GM12878 (cell line): ENCODE results near the gene CEND1. TPM values are rescaled to one million over a fixed set of nuclear protein-coding genes. Genes with fewer than 3 reads are reported as not detected.

Experiments
- CBFB ChIP-seq: IDR thresholded peaks from 2 replicates; pipeline ENCODE4 v1.6.1; 2016; ENCODE audit warnings: antibody characterized with exemption, low read depth
- MEF2B ChIP-seq: fragments of 450-650 bp; IDR thresholded peaks from 2 replicates; pipeline ENCODE4 v1.6.1; 2018; ENCODE audit warnings: mild to moderate bottlenecking, moderate library complexity; ENCODE audit not compliant: partially characterized antibody, poor library complexity, severe bottlenecking
- MTA3 ChIP-seq: IDR thresholded peaks from 2 replicates; pipeline ENCODE4 v1.6.1; 2012; ENCODE audit warnings: low read length, inconsistent platforms, borderline replicate concordance
- NFYA ChIP-seq: IDR thresholded peaks from 2 replicates; pipeline ENCODE4 v1.6.1; 2011; ENCODE audit warnings: low read depth, mild to moderate bottlenecking, low read length, improper control_type of control experiment, borderline replicate concordance
- NFYB ChIP-seq: IDR thresholded peaks from 2 replicates; pipeline ENCODE4 v1.6.1; 2011; ENCODE audit warnings: low read depth, mild to moderate bottlenecking, low read length, improper control_type of control experiment, moderate library complexity; ENCODE audit not compliant: insufficient read depth
- PML ChIP-seq: IDR thresholded peaks from 2 replicates; pipeline ENCODE4 v1.6.1; 2012; ENCODE audit warnings: low read length, inconsistent platforms
- POU2F2 ChIP-seq: IDR thresholded peaks from 3 replicates; pipeline ENCODE4 v1.6.1; 2011; ENCODE audit warnings: low read depth, mild to moderate bottlenecking, low read length, borderline replicate concordance
- SMARCA5 ChIP-seq: fragments of 450-650 bp; IDR thresholded peaks from 2 replicates; pipeline ENCODE4 v1.6.1; 2017; ENCODE audit warnings: mild to moderate bottlenecking
- TARDBP ChIP-seq: IDR thresholded peaks from 2 replicates; pipeline ENCODE4 v1.6.1; 2016; ENCODE audit warnings: borderline replicate concordance
- polyA plus RNA-seq, 11 experiments: library from polyadenylated mRNA; depleted of rRNA in 4 of 11; unstranded in 6 of 11; stranded (reverse) in 5 of 11; fragments of >200 nt; fragmentation: Nextera tagmentation in 4 of 11; fragmentation: Illumina TruSeq in 1 of 11; extraction: Ambion mirVana in 4 of 11; extraction: Trizol in 1 of 11; gene quantifications; 1 replicate in 1 of 11; 2 replicates in 10 of 11; pipeline versions ENCODE4 v1.2.1 to v1.2.3, GENCODE V29; 2011 to 2016; ENCODE audit warnings: inconsistent platforms in 2 of 11, missing spikeins in 2 of 11, low read depth in 1 of 11
- total RNA-seq, 4 experiments: library from RNA; depleted of rRNA in 3 of 4; stranded (reverse); fragments of >200 nt in 3 of 4; fragmentation: Illumina TruSeq in 1 of 4; extraction: Trizol in 1 of 4; gene quantifications; 2 replicates each; pipeline versions ENCODE4 v1.2.1 to v1.2.3, GENCODE V29; 2013 to 2021
- TF ChIP-seq, protein P1 (sequence below): IDR thresholded peaks from 2 replicates; pipeline ENCODE4 v1.6.1; 2012; ENCODE audit warnings: improper control_type of control experiment, low read depth, low read length; ENCODE audit not compliant: insufficient replicate concordance
- TF ChIP-seq, protein P2 (sequence below): IDR thresholded peaks from 2 replicates; pipeline ENCODE4 v1.6.1; 2012; ENCODE audit warnings: mild to moderate bottlenecking, low read depth, low read length
- TF ChIP-seq, protein P3 (sequence below): fragments of 450-650 bp; formaldehyde crosslinking; IDR thresholded peaks from 2 replicates; pipeline ENCODE4 v1.5.0; 2022; ENCODE audit warnings: mild to moderate bottlenecking, missing genetic modification characterization
- TF ChIP-seq, protein P4 (sequence below): fragments of 450-650 bp; IDR thresholded peaks from 2 replicates; pipeline ENCODE4 v1.6.1; 2017; ENCODE audit warnings: mild to moderate bottlenecking, moderate library complexity

The CEND1 gene
- total and polyA plus RNA-seq, 10 of the 15 experiments (the other 5 are each of a cell fraction or from before 2014, with no cell fraction given): 0.31 to 13.6 (median 7.2) TPM; not detected in 1

DNA sequence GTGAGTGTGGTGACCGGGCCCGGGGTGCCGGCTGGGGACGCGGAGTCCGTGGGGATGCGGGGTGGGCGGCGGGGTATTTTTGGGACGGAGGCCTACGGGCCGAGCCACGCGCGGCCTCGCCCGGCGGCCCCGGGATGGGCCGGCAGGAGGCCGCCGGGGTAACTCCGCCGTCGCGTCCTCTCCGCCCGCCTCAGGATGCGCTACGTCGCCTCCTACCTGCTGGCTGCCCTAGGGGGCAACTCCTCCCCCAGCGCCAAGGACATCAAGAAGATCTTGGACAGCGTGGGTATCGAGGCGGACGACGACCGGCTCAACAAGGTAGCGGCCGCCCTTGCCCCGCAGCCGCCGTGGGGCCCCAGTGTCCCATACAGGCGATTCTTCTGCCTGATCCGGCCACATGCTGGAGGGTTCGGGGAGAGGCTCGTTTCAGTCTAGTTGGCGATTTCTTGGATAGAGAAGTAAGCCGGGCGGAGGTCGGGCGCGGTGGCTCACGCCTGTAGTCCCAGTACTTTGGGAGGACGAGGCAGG, 20.2 kb upstream of the CEND1 start (continued):
- TF ChIP-seq, protein P1, sequence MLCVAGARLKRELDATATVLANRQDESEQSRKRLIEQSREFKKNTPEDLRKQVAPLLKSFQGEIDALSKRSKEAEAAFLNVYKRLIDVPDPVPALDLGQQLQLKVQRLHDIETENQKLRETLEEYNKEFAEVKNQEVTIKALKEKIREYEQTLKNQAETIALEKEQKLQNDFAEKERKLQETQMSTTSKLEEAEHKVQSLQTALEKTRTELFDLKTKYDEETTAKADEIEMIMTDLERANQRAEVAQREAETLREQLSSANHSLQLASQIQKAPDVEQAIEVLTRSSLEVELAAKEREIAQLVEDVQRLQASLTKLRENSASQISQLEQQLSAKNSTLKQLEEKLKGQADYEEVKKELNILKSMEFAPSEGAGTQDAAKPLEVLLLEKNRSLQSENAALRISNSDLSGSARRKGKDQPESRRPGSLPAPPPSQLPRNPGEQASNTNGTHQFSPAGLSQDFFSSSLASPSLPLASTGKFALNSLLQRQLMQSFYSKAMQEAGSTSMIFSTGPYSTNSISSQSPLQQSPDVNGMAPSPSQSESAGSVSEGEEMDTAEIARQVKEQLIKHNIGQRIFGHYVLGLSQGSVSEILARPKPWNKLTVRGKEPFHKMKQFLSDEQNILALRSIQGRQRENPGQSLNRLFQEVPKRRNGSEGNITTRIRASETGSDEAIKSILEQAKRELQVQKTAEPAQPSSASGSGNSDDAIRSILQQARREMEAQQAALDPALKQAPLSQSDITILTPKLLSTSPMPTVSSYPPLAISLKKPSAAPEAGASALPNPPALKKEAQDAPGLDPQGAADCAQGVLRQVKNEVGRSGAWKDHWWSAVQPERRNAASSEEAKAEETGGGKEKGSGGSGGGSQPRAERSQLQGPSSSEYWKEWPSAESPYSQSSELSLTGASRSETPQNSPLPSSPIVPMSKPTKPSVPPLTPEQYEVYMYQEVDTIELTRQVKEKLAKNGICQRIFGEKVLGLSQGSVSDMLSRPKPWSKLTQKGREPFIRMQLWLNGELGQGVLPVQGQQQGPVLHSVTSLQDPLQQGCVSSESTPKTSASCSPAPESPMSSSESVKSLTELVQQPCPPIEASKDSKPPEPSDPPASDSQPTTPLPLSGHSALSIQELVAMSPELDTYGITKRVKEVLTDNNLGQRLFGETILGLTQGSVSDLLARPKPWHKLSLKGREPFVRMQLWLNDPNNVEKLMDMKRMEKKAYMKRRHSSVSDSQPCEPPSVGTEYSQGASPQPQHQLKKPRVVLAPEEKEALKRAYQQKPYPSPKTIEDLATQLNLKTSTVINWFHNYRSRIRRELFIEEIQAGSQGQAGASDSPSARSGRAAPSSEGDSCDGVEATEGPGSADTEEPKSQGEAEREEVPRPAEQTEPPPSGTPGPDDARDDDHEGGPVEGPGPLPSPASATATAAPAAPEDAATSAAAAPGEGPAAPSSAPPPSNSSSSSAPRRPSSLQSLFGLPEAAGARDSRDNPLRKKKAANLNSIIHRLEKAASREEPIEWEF: no peak
- no peak for TF ChIP-seq MEF2B
- TF ChIP-seq, protein P2, sequence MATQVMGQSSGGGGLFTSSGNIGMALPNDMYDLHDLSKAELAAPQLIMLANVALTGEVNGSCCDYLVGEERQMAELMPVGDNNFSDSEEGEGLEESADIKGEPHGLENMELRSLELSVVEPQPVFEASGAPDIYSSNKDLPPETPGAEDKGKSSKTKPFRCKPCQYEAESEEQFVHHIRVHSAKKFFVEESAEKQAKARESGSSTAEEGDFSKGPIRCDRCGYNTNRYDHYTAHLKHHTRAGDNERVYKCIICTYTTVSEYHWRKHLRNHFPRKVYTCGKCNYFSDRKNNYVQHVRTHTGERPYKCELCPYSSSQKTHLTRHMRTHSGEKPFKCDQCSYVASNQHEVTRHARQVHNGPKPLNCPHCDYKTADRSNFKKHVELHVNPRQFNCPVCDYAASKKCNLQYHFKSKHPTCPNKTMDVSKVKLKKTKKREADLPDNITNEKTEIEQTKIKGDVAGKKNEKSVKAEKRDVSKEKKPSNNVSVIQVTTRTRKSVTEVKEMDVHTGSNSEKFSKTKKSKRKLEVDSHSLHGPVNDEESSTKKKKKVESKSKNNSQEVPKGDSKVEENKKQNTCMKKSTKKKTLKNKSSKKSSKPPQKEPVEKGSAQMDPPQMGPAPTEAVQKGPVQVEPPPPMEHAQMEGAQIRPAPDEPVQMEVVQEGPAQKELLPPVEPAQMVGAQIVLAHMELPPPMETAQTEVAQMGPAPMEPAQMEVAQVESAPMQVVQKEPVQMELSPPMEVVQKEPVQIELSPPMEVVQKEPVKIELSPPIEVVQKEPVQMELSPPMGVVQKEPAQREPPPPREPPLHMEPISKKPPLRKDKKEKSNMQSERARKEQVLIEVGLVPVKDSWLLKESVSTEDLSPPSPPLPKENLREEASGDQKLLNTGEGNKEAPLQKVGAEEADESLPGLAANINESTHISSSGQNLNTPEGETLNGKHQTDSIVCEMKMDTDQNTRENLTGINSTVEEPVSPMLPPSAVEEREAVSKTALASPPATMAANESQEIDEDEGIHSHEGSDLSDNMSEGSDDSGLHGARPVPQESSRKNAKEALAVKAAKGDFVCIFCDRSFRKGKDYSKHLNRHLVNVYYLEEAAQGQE: no peak
- peak; percentile 15; the same call in 1 of the 2 replicates for TF ChIP-seq SMARCA5
- no peak for TF ChIP-seq MTA3
- TF ChIP-seq PML: no peak
- TF ChIP-seq CBFB: no peak
- TF ChIP-seq, protein P3, sequence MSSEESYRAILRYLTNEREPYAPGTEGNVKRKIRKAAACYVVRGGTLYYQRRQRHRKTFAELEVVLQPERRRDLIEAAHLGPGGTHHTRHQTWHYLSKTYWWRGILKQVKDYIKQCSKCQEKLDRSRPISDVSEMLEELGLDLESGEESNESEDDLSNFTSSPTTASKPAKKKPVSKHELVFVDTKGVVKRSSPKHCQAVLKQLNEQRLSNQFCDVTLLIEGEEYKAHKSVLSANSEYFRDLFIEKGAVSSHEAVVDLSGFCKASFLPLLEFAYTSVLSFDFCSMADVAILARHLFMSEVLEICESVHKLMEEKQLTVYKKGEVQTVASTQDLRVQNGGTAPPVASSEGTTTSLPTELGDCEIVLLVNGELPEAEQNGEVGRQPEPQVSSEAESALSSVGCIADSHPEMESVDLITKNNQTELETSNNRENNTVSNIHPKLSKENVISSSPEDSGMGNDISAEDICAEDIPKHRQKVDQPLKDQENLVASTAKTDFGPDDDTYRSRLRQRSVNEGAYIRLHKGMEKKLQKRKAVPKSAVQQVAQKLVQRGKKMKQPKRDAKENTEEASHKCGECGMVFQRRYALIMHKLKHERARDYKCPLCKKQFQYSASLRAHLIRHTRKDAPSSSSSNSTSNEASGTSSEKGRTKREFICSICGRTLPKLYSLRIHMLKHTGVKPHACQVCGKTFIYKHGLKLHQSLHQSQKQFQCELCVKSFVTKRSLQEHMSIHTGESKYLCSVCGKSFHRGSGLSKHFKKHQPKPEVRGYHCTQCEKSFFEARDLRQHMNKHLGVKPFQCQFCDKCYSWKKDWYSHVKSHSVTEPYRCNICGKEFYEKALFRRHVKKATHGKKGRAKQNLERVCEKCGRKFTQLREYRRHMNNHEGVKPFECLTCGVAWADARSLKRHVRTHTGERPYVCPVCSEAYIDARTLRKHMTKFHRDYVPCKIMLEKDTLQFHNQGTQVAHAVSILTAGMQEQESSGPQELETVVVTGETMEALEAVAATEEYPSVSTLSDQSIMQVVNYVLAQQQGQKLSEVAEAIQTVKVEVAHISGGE (CRISPR knock-in tag): no peak
- no peak for TF ChIP-seq NFYB
- no peak for TF ChIP-seq NFYA
- no peak for TF ChIP-seq TARDBP
- TF ChIP-seq, protein P4, sequence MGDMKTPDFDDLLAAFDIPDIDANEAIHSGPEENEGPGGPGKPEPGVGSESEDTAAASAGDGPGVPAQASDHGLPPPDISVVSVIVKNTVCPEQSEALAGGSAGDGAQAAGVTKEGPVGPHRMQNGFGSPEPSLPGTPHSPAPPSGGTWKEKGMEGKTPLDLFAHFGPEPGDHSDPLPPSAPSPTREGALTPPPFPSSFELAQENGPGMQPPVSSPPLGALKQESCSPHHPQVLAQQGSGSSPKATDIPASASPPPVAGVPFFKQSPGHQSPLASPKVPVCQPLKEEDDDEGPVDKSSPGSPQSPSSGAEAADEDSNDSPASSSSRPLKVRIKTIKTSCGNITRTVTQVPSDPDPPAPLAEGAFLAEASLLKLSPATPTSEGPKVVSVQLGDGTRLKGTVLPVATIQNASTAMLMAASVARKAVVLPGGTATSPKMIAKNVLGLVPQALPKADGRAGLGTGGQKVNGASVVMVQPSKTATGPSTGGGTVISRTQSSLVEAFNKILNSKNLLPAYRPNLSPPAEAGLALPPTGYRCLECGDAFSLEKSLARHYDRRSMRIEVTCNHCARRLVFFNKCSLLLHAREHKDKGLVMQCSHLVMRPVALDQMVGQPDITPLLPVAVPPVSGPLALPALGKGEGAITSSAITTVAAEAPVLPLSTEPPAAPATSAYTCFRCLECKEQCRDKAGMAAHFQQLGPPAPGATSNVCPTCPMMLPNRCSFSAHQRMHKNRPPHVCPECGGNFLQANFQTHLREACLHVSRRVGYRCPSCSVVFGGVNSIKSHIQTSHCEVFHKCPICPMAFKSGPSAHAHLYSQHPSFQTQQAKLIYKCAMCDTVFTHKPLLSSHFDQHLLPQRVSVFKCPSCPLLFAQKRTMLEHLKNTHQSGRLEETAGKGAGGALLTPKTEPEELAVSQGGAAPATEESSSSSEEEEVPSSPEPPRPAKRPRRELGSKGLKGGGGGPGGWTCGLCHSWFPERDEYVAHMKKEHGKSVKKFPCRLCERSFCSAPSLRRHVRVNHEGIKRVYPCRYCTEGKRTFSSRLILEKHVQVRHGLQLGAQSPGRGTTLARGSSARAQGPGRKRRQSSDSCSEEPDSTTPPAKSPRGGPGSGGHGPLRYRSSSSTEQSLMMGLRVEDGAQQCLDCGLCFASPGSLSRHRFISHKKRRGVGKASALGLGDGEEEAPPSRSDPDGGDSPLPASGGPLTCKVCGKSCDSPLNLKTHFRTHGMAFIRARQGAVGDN: no peak
- no peak for TF ChIP-seq POU2F2
